HG03342 (cell line): Measurements from ENCODE around the gene TSR1.

Experiments
- ATAC-seq: cut with Tn5 transposase; IDR thresholded peaks from one replicate; pipeline ENCODE4 v1.9.1; 2021; ENCODE audit warnings: mild to moderate bottlenecking, moderate library complexity; ENCODE audit not compliant: unreplicated experiment

Gene TSR1

GRCh38 chr17:2369551-2370210 is 33.4 kb upstream of the TSR1 start:
- ATAC-seq: no peak

- no peak for ATAC-seq
Observed at GRCh38 chr17:2369039-2369438, 32.8 kb upstream of the TSR1 start.

- no peak for ATAC-seq
Observed at GRCh38 chr17:2368359-2368758, 32.1 kb upstream of the TSR1 start.

GRCh38 chr17:2366747-2367494 is 30.7 kb upstream of the TSR1 start:
- ATAC-seq: no peak

- no peak for ATAC-seq
Observed at GRCh38 chr17:2365132-2365531, 28.9 kb upstream of the TSR1 start.

- no peak for ATAC-seq
Observed at GRCh38 chr17:2364763-2365116, 28.5 kb upstream of the TSR1 start.

GRCh38 chr17:2363851-2364762 is 27.9 kb upstream of the TSR1 start:
- ATAC-seq: no peak

- ATAC-seq: no peak
Observed at GRCh38 chr17:2363318-2363717, 27.1 kb upstream of the TSR1 start.

- no peak for ATAC-seq
Observed at GRCh38 chr17:2362881-2363280, 26.6 kb upstream of the TSR1 start.

- no peak for ATAC-seq
Observed at GRCh38 chr17:2362416-2362815, 26.2 kb upstream of the TSR1 start.

GRCh38 chr17:2362016-2362415 is 25.8 kb upstream of the TSR1 start:
- ATAC-seq: no peak

GRCh38 chr17:2361010-2361760 is 24.9 kb upstream of the TSR1 start:
- ATAC-seq: no peak

- no peak for ATAC-seq
Observed at GRCh38 chr17:2357931-2358434, 21.7 kb upstream of the TSR1 start.

GRCh38 chr17:2357237-2357636 is 21.0 kb upstream of the TSR1 start:
- no peak for ATAC-seq

GRCh38 chr17:2354311-2354710 is 18.1 kb upstream of the TSR1 start:
- no peak for ATAC-seq

- ATAC-seq: no peak
Observed at GRCh38 chr17:2351269-2351668, 15.0 kb upstream of the TSR1 start.

GRCh38 chr17:2347805-2348685 is 11.8 kb upstream of the TSR1 start:
- no peak for ATAC-seq

- ATAC-seq: no peak
Observed at GRCh38 chr17:2346475-2346874, 10.2 kb upstream of the TSR1 start.

GRCh38 chr17:2344528-2344927 is 8.3 kb upstream of the TSR1 start:
- ATAC-seq: no peak

- no peak for ATAC-seq
Observed at GRCh38 chr17:2343421-2343820, 7.2 kb upstream of the TSR1 start.
